MM.1S (cell line): ENCODE measurements around the gene SLIT3.

Experiments
- CTCF ChIP-seq: fragments of 300-600 bp; sonication (generic); IDR thresholded peaks from 2 replicates; pipeline ENCODE4 v1.5.1; 2016; ENCODE audit warnings: antibody characterized with exemption, low read length, mixed read lengths
- EZH2 ChIP-seq: fragments of 300-600 bp; sonication (generic); optimal IDR thresholded peaks from 2 replicates; pipeline ENCODE3; 2017; ENCODE audit warnings: low read depth, mild to moderate bottlenecking, antibody characterized with exemption, low read length, mixed read lengths
- EZH2phosphoT487 ChIP-seq: fragments of 300-600 bp; sonication (generic); IDR thresholded peaks from 2 replicates; pipeline ENCODE4 v1.6.1; 2018; ENCODE audit warnings: antibody characterized with exemption, low read length

- TF ChIP-seq CTCF (no peak), EZH2 (no peak), EZH2phosphoT487 (no peak)
Measured at GRCh38 chr5:168672016-168672415, 628.9 kb downstream of the SLIT3 start.
